ENCODE measurements around the gene SLC2A11. TPM values are rescaled to one million over a fixed set of nuclear protein-coding genes. Genes with fewer than 3 reads are reported as not detected.
A peak's percentile ranks its signal among the peaks of the same experiment; 100 is the strongest.

The SLC2A11 gene
- total RNA-seq, 1 experiment from 2014 or later = 4.9 TPM

GRCh38 chr22:23908587-23909205 lies 51.0 kb downstream of the SLC2A11 start:
- no TSS peak for BruUV-seq (replicated peaks)
- no peak for TF ChIP-seq CTCF (conservative IDR thresholded peaks at IDR 0.05; ENCODE audit: low read depth, low read length)
- TF ChIP-seq EZH2 (IDR thresholded peaks at IDR 0.05; ENCODE audit: borderline replicate concordance, low read depth, low read length, poor library complexity, severe bottlenecking) = no peak
- no peaks in the 10 kb centered on the region for H3K27me3 ChIP-seq (replicated peaks; ENCODE audit: insufficient read depth, low read depth, low read length, poor library complexity)
- H3K36me3 ChIP-seq (ENCODE audit: insufficient read depth, low read length, poor library complexity, severe bottlenecking) = no peaks in the 10 kb centered on the region
- H3K27ac ChIP-seq (ENCODE audit: low read depth, low read length, poor library complexity, severe bottlenecking) = peak overlapping the region; percentile 32
- no peak for DNase-seq (ENCODE audit: low spot score)
- H3K4me1 ChIP-seq (ENCODE audit: insufficient read depth, low read length, poor library complexity, severe bottlenecking) = peaks cover 24% of the 10 kb centered on the region
- CTCF ChIA-PET = no interaction called here
- no peaks in the 10 kb centered on the region for H3K9me3 ChIP-seq (ENCODE audit: low read depth, low read length, poor library complexity, severe bottlenecking)
- POLR2A ChIA-PET (ENCODE audit: low non-redundant PET) = no interaction called here
- H3K4me3 ChIP-seq (ENCODE audit: low read depth, low read length, poor library complexity, severe bottlenecking) = no peak overlapping the region
- intact Hi-C loops (cut with micrococcal nuclease; ENCODE audit: unreplicated experiment) = no loop called here

GRCh38 chr22:23909296-23909898 lies 51.7 kb downstream of the SLC2A11 start:
- intact Hi-C loops (cut with micrococcal nuclease; ENCODE audit: unreplicated experiment) = no loop called here
- TF ChIP-seq EZH2 (IDR thresholded peaks at IDR 0.05; ENCODE audit: borderline replicate concordance, low read depth, low read length, poor library complexity, severe bottlenecking) = no peak
- TF ChIP-seq CTCF (conservative IDR thresholded peaks at IDR 0.05; ENCODE audit: low read depth, low read length) = no peak
- H3K9me3 ChIP-seq (ENCODE audit: low read depth, low read length, poor library complexity, severe bottlenecking) = no peaks in the 10 kb centered on the region
- no peaks in the 10 kb centered on the region for H3K27me3 ChIP-seq (replicated peaks; ENCODE audit: insufficient read depth, low read depth, low read length, poor library complexity)
- no peak for DNase-seq (ENCODE audit: low spot score)
- peaks cover 28% of the 10 kb centered on the region for H3K4me1 ChIP-seq (ENCODE audit: insufficient read depth, low read length, poor library complexity, severe bottlenecking)
- ChIA-PET POLR2A (ENCODE audit: low non-redundant PET) (interaction anchor here (0.6 kb wide), 1 partner anchor 20 kb away, joined by 3 read pairs; no protein-coding TSS in a partner anchor), CTCF (no interaction called here)
- BruUV-seq (replicated peaks) = no TSS peak
- H3K36me3 ChIP-seq (ENCODE audit: insufficient read depth, low read length, poor library complexity, severe bottlenecking) = no peaks in the 10 kb centered on the region
- peak overlapping the region; percentile 32 for H3K27ac ChIP-seq (ENCODE audit: low read depth, low read length, poor library complexity, severe bottlenecking)
- H3K4me3 ChIP-seq (ENCODE audit: low read depth, low read length, poor library complexity, severe bottlenecking) = no peak overlapping the region

DNA sequence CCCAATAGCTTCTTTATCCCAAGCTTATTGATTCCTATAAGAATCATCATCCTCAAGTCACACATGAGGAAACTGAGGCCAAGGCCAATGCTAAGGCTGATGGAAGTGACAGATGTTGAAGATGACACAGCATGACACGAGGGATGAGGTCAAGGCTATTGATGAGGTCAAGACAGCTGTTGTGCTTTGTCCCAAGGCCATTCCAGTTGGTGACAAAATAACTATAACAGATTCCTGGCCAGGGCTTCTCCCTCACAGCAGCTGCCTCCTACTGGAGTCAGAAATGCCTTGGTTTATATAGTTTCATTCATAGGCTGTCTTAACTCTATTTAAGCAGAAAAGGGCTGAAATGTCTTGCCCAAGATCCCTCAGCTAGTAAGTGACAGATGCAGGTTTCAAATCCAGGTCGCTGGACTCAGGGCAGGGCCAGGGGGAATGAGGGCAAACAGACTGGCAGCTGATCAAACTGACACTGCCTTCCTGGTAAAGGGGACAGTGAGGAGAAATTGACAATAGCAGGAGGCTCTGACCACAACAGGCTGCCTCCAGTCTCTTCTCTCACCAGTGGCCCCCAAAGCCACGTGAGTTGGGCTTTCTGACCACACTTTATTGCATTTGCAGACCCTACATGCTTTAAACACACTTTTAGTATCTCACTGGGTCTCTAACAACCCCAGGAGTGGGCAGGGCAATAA lies 53.0 kb downstream of the SLC2A11 start:
- Histone ChIP-seq H3K9me3 (ENCODE audit: low read depth, low read length, poor library complexity, severe bottlenecking) (no peaks in the 10 kb centered on the region), H3K27ac (ENCODE audit: low read depth, low read length, poor library complexity, severe bottlenecking) (no peak overlapping the region), H3K4me1 (ENCODE audit: insufficient read depth, low read length, poor library complexity, severe bottlenecking) (peaks cover 40% of the 10 kb centered on the region), H3K4me3 (ENCODE audit: low read depth, low read length, poor library complexity, severe bottlenecking) (no peak overlapping the region), H3K27me3 (replicated peaks; ENCODE audit: insufficient read depth, low read depth, low read length, poor library complexity) (no peaks in the 10 kb centered on the region), H3K36me3 (ENCODE audit: insufficient read depth, low read length, poor library complexity, severe bottlenecking) (no peaks in the 10 kb centered on the region)
- TF ChIP-seq CTCF (conservative IDR thresholded peaks at IDR 0.05; ENCODE audit: low read depth, low read length) = no peak
- TF ChIP-seq EZH2 (IDR thresholded peaks at IDR 0.05; ENCODE audit: borderline replicate concordance, low read depth, low read length, poor library complexity, severe bottlenecking) = no peak
- CTCF ChIA-PET = no interaction called here
- BruUV-seq (replicated peaks) = no TSS peak
- DNase-seq (ENCODE audit: low spot score) = no peak
- POLR2A ChIA-PET (ENCODE audit: low non-redundant PET) = no interaction called here
- intact Hi-C loops (cut with micrococcal nuclease; ENCODE audit: unreplicated experiment) = no loop called here
